Astrocyte (in vitro differentiated cells and primary cell): ENCODE data around the gene PLAC8.

Source experiments
- EZH2 ChIP-seq: IDR thresholded peaks from 2 replicates; pipeline ENCODE4 v1.6.1; 2012; ENCODE audit warnings: mild to moderate bottlenecking, low read length, inconsistent platforms; ENCODE audit not compliant: insufficient read depth
- TF ChIP-seq, protein P1 (sequence below): IDR thresholded peaks from 2 replicates; pipeline ENCODE4 v1.5.1; 2011; ENCODE audit warnings: low read depth, mild to moderate bottlenecking, inconsistent platforms, low read length, moderate library complexity; ENCODE audit not compliant: insufficient read depth

DNA sequence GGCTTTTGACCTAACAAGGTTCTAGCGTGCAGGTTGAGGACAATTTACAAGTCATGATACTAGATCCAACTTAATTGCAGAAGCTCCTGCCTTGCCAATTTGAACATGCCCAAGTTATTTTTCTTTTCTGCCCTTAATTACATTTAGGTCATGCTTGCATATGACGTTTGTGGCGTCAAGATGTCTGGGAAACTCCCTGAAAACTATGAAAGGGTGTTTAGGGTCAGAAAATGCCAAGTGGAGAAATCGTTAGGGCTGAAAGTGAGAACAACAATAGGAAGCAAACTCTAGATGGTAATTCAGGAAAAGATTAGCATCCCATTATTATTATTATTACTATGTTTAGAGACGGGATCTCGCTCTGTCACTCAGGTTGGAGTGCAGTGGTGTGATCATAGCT, 38.2 kb upstream of the PLAC8 start:
- TF ChIP-seq, protein P1, sequence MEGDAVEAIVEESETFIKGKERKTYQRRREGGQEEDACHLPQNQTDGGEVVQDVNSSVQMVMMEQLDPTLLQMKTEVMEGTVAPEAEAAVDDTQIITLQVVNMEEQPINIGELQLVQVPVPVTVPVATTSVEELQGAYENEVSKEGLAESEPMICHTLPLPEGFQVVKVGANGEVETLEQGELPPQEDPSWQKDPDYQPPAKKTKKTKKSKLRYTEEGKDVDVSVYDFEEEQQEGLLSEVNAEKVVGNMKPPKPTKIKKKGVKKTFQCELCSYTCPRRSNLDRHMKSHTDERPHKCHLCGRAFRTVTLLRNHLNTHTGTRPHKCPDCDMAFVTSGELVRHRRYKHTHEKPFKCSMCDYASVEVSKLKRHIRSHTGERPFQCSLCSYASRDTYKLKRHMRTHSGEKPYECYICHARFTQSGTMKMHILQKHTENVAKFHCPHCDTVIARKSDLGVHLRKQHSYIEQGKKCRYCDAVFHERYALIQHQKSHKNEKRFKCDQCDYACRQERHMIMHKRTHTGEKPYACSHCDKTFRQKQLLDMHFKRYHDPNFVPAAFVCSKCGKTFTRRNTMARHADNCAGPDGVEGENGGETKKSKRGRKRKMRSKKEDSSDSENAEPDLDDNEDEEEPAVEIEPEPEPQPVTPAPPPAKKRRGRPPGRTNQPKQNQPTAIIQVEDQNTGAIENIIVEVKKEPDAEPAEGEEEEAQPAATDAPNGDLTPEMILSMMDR, result no peak
- no peak for TF ChIP-seq EZH2
